Vagina (tissue), 2 donors: ENCODE data around the gene CMPK2.

Experiments
- POLR2AphosphoS5 ChIP-seq, 2 donors: sonication (generic); formaldehyde crosslinking; IDR thresholded peaks; one replicate each; pipeline ENCODE4 v1.9.0; 2017; ENCODE audit warnings: antibody characterized with exemption in 2 of 2, mild to moderate bottlenecking in 2 of 2, low read depth in 1 of 2; ENCODE audit not compliant: insufficient read depth in 1 of 2
- TF ChIP-seq, protein P1 (sequence below), 3 experiments: fragments of 450-650 bp in 2 of 3; fragments of 200-600 bp in 1 of 3; sonication (generic) in 1 of 3; IDR thresholded peaks; one replicate each; pipeline ENCODE4 v1.5.1; 2017 to 2019; ENCODE audit warnings: antibody characterized with exemption in 3 of 3, mild to moderate bottlenecking in 2 of 3, moderate library complexity in 2 of 3

- TF ChIP-seq, protein P1, sequence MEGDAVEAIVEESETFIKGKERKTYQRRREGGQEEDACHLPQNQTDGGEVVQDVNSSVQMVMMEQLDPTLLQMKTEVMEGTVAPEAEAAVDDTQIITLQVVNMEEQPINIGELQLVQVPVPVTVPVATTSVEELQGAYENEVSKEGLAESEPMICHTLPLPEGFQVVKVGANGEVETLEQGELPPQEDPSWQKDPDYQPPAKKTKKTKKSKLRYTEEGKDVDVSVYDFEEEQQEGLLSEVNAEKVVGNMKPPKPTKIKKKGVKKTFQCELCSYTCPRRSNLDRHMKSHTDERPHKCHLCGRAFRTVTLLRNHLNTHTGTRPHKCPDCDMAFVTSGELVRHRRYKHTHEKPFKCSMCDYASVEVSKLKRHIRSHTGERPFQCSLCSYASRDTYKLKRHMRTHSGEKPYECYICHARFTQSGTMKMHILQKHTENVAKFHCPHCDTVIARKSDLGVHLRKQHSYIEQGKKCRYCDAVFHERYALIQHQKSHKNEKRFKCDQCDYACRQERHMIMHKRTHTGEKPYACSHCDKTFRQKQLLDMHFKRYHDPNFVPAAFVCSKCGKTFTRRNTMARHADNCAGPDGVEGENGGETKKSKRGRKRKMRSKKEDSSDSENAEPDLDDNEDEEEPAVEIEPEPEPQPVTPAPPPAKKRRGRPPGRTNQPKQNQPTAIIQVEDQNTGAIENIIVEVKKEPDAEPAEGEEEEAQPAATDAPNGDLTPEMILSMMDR (IDR thresholded peaks at IDR 0.05) = no peak
- no peak for TF ChIP-seq POLR2AphosphoS5 (IDR thresholded peaks at IDR 0.05; ENCODE audit: insufficient read depth in 1 of 2, low read depth in 1 of 2)
Observed at GRCh38 chr2:6876309-6876708, 10.6 kb upstream of the CMPK2 start.
